HepG2 (cell line): ENCODE results near the gene CDC42SE1. TPM values are rescaled to one million over a fixed set of nuclear protein-coding genes. Genes with fewer than 3 reads are reported as not detected.

ENCODE experiments used
- ARNT ChIP-seq: fragments of 450-650 bp; IDR thresholded peaks from 2 replicates; pipeline ENCODE4 v1.6.1; 2017
- CSRNP1 ChIP-seq: sonication (generic); formaldehyde crosslinking; IDR thresholded peaks from 2 replicates; pipeline ENCODE4 v1.8.1; 2023; ENCODE audit warnings: mild to moderate bottlenecking, missing genetic modification reagents
- EED ChIP-seq: sonication (generic); formaldehyde crosslinking; IDR thresholded peaks from 2 replicates; pipeline ENCODE4 v1.5.0; 2020; ENCODE audit warnings: mild to moderate bottlenecking, missing genetic modification reagents
- GFI1 ChIP-seq: sonication (generic); formaldehyde crosslinking; IDR thresholded peaks from 2 replicates; pipeline ENCODE4 v1.5.0; 2020; ENCODE audit warnings: missing genetic modification reagents, mild to moderate bottlenecking, borderline replicate concordance
- SIX1 ChIP-seq: sonication (generic); formaldehyde crosslinking; IDR thresholded peaks from 2 replicates; pipeline ENCODE4 v1.4.0; 2020; ENCODE audit warnings: missing genetic modification reagents, borderline replicate concordance
- SP1 ChIP-seq, 2 experiments: fragments of 450-650 bp in 1 of 2; sonication (generic) in 1 of 2; formaldehyde crosslinking in 1 of 2; IDR thresholded peaks; 2 replicates each; pipeline versions ENCODE4 v1.4.0 to v1.6.1; 2016 to 2020; ENCODE audit warnings: missing genetic modification reagents in 1 of 2
- SRSF9 ChIP-seq: fragments of 200-400 bp; formaldehyde crosslinking; IDR thresholded peaks from 2 replicates; pipeline ENCODE4 v1.6.1; 2018; ENCODE audit warnings: borderline replicate concordance, mild to moderate bottlenecking, low read depth, low read length; ENCODE audit not compliant: insufficient read depth, poor library complexity, severe bottlenecking
- TAF15 ChIP-seq: fragments of 200-400 bp; formaldehyde crosslinking; IDR thresholded peaks from one replicate; pipeline ENCODE4 v1.6.1; 2018; ENCODE audit warnings: mild to moderate bottlenecking, low read depth, low read length; ENCODE audit not compliant: poor library complexity, severe bottlenecking
- TEAD3 ChIP-seq: optimal IDR thresholded peaks from 2 replicates; pipeline ENCODE3; 2016; ENCODE audit warnings: borderline replicate concordance
- ZNF3 ChIP-seq: IDR thresholded peaks from 2 replicates; pipeline ENCODE4 v1.7.0; 2017; ENCODE audit warnings: inconsistent platforms
- ZNF317 ChIP-seq: sonication (generic); formaldehyde crosslinking; IDR thresholded peaks from 2 replicates; pipeline ENCODE4 v1.5.0; 2020; ENCODE audit warnings: mild to moderate bottlenecking, missing genetic modification reagents
- ZNF343 ChIP-seq: sonication (generic); formaldehyde crosslinking; IDR thresholded peaks from 2 replicates; pipeline ENCODE4 v1.4.0; 2020; ENCODE audit warnings: mild to moderate bottlenecking, missing genetic modification reagents
- ZNF543 ChIP-seq: sonication (generic); formaldehyde crosslinking; IDR thresholded peaks from 2 replicates; pipeline ENCODE4 v1.4.0; 2020; ENCODE audit warnings: mild to moderate bottlenecking, missing genetic modification reagents
- ZNF792 ChIP-seq: IDR thresholded peaks from 2 replicates; pipeline ENCODE4 v1.6.1; 2016
- ZNF841 ChIP-seq: sonication (generic); formaldehyde crosslinking; IDR thresholded peaks from 2 replicates; pipeline ENCODE4 v1.8.1; 2023; ENCODE audit warnings: missing genetic modification reagents, borderline replicate concordance
- ZSCAN30 ChIP-seq: sonication (generic); formaldehyde crosslinking; IDR thresholded peaks from 2 replicates; pipeline ENCODE4 v1.5.0; 2020; ENCODE audit warnings: mild to moderate bottlenecking, missing genetic modification reagents
- polyA plus RNA-seq, 8 experiments: library from polyadenylated mRNA; depleted of rRNA in 3 of 8; stranded (reverse) in 7 of 8; unstranded in 1 of 8; fragments of >200 nt; fragmentation: Illumina TruSeq in 4 of 8; extraction: Trizol in 4 of 8; gene quantifications; 2 replicates each; pipeline versions ENCODE4 v1.2.1 to v1.2.3, GENCODE V29; 2011 to 2016; ENCODE audit warnings: low read depth in 4 of 8, missing spikeins in 1 of 8, mixed read lengths in 1 of 8; ENCODE audit not compliant: insufficient read depth in 1 of 8
- total RNA-seq, 5 experiments: library from RNA; depleted of rRNA; stranded (reverse); fragments of >200 nt; fragmentation: Illumina TruSeq; extraction: Trizol; gene quantifications; 2 replicates each; pipeline ENCODE4 v1.2.3, GENCODE V29; 2016; ENCODE audit warnings: low read depth in 1 of 5
- TF ChIP-seq, protein P1 (sequence below): sonication (generic); formaldehyde crosslinking; IDR thresholded peaks from 2 replicates; pipeline ENCODE4 v1.8.0; 2023; ENCODE audit warnings: mild to moderate bottlenecking, missing genetic modification reagents
- TF ChIP-seq, protein P2 (sequence below): sonication (generic); formaldehyde crosslinking; IDR thresholded peaks from 2 replicates; pipeline ENCODE4 v1.8.0; 2022; ENCODE audit warnings: missing genetic modification reagents, mild to moderate bottlenecking, moderate library complexity, borderline replicate concordance
- TF ChIP-seq, protein P3 (sequence below): sonication (generic); formaldehyde crosslinking; IDR thresholded peaks from 2 replicates; pipeline ENCODE4 v1.5.1; 2020; ENCODE audit warnings: missing genetic modification reagents, mild to moderate bottlenecking, borderline replicate concordance
- TF ChIP-seq, protein P4 (sequence below): sonication (generic); formaldehyde crosslinking; IDR thresholded peaks from 2 replicates; pipeline ENCODE4 v1.5.1; 2020; ENCODE audit warnings: missing genetic modification reagents, mild to moderate bottlenecking, borderline replicate concordance
- TF ChIP-seq, protein P5 (sequence below): sonication (generic); formaldehyde crosslinking; IDR thresholded peaks from 2 replicates; pipeline ENCODE4 v1.8.1; 2023; ENCODE audit warnings: mild to moderate bottlenecking, missing genetic modification reagents, borderline replicate concordance

The CDC42SE1 gene
- total and polyA plus RNA-seq, 2 of the 13 experiments (the other 11 are each of a cell fraction or from before 2014, with no cell fraction given): 17.6 to 17.9 TPM

- TF ChIP-seq ZNF841: no peak
- no peak for TF ChIP-seq ARNT
- TF ChIP-seq SIX1 (CRISPR knock-in tag): no peak
- peak; percentile 37 for TF ChIP-seq TAF15
- no peak for TF ChIP-seq TEAD3 (CRISPR knock-in tag)
- TF ChIP-seq SRSF9: no peak
- TF ChIP-seq ZNF3 (CRISPR knock-in tag): no peak
- TF ChIP-seq, protein P1, sequence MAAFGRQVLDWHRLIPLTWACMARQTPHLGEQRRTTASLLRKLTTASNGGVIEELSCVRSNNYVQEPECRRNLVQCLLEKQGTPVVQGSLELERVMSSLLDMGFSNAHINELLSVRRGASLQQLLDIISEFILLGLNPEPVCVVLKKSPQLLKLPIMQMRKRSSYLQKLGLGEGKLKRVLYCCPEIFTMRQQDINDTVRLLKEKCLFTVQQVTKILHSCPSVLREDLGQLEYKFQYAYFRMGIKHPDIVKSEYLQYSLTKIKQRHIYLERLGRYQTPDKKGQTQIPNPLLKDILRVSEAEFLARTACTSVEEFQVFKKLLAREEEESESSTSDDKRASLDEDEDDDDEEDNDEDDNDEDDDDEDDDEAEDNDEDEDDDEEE: no peak; the same call in 1 of the 2 replicates
- TF ChIP-seq CSRNP1 (CRISPR knock-in tag): peak; percentile 69
- TF ChIP-seq, protein P2, sequence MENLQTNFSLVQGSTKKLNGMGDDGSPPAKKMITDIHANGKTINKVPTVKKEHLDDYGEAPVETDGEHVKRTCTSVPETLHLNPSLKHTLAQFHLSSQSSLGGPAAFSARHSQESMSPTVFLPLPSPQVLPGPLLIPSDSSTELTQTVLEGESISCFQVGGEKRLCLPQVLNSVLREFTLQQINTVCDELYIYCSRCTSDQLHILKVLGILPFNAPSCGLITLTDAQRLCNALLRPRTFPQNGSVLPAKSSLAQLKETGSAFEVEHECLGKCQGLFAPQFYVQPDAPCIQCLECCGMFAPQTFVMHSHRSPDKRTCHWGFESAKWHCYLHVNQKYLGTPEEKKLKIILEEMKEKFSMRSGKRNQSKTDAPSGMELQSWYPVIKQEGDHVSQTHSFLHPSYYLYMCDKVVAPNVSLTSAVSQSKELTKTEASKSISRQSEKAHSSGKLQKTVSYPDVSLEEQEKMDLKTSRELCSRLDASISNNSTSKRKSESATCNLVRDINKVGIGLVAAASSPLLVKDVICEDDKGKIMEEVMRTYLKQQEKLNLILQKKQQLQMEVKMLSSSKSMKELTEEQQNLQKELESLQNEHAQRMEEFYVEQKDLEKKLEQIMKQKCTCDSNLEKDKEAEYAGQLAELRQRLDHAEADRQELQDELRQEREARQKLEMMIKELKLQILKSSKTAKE: peak; percentile 99
- TF ChIP-seq, protein P3, sequence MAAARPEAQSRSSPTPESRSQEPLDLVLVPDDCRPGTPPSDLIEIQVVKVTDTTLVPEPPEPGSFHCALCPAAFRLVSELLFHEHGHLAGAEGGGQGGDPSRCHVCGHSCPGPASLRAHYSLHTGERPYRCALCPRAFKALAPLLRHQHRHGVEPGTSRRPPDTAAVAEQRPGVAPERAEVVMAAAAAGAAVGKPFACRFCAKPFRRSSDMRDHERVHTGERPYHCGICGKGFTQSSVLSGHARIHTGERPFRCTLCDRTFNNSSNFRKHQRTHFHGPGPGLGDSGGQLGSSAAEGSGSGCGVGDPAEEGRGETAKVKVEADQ: peak; percentile 62; the same call in 1 of the 2 replicates
- no peak for TF ChIP-seq ZNF792
- no peak for TF ChIP-seq ZSCAN30
- TF ChIP-seq ZNF343 (CRISPR knock-in tag): 0 out of 2 replicates have a peak, but pooled peaks have one; percentile 55
- peak; percentile 62 for TF ChIP-seq ZNF317 (CRISPR knock-in tag)
- TF ChIP-seq, protein P4, sequence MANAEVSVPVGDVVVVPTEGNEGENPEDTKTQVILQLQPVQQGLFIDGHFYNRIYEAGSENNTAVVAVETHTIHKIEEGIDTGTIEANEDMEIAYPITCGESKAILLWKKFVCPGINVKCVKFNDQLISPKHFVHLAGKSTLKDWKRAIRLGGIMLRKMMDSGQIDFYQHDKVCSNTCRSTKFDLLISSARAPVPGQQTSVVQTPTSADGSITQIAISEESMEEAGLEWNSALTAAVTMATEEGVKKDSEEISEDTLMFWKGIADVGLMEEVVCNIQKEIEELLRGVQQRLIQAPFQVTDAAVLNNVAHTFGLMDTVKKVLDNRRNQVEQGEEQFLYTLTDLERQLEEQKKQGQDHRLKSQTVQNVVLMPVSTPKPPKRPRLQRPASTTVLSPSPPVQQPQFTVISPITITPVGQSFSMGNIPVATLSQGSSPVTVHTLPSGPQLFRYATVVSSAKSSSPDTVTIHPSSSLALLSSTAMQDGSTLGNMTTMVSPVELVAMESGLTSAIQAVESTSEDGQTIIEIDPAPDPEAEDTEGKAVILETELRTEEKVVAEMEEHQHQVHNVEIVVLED (CRISPR knock-in tag): peak; percentile 71
- peak; percentile 52; the same call in 1 of the 2 replicates for TF ChIP-seq GFI1 (CRISPR knock-in tag)
- TF ChIP-seq ZNF543 (CRISPR knock-in tag): 0 out of 2 replicates have a peak, but pooled peaks have one; percentile 67
- TF ChIP-seq, protein P5, sequence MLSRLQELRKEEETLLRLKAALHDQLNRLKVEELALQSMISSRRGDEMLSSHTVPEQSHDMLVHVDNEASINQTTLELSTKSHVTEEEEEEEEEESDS (CRISPR knock-in tag): no peak
- TF ChIP-seq EED (CRISPR knock-in tag): no peak
- TF ChIP-seq SP1 (IDR thresholded peaks at IDR 0.05): no peak
- no peak for TF ChIP-seq SP1 (CRISPR knock-in tag; IDR thresholded peaks at IDR 0.05)
Measured at GRCh38 chr1:151059109-151060006, at the start of gene CDC42SE1 (continued).
